Measurements from ENCODE around the gene VSX2.

- TF ChIP-seq SUZ12 (IDR thresholded peaks at IDR 0.05; ENCODE audit: extremely low read depth, insufficient read depth, insufficient read length) (no peak), YY1 (IDR thresholded peaks at IDR 0.05; ENCODE audit: insufficient read depth, insufficient read length) (no peak), ZNF274 (IDR thresholded peaks at IDR 0.05; ENCODE audit: low read depth, low read length) (no peak)
Measured at GRCh38 chr14:74237441-74237840, 1.8 kb upstream of the VSX2 start.
